HG03342 (cell line): Measurements from ENCODE around the gene PLEKHG2.
A peak's percentile ranks its signal among the peaks of the same experiment; 100 is the strongest.

Experiments
- ATAC-seq: cut with Tn5 transposase; IDR thresholded peaks from one replicate; pipeline ENCODE4 v1.9.1; 2021; ENCODE audit warnings: mild to moderate bottlenecking, moderate library complexity; ENCODE audit not compliant: unreplicated experiment

Gene PLEKHG2

DNA sequence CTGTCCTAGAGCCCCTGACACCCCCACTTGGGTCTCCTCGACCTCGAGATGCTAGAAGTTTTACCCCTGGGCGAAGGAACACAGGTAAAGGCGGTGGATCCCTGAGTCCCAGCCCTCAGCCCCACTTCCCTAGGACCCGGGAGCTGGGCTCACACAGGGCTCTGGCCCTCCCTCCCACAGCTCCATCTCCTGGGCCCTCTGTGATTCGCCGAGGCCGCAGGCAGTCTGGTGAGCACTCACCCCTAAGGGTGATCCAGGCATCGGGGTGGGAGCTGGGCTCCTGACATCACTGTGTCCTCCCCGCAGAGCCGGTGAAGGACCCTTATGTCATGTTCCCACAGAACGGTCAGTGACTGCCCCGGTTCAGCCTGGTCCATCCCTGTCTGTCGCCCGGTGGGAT is 8.3 kb downstream of the PLEKHG2 start:
- no peak for ATAC-seq

DNA sequence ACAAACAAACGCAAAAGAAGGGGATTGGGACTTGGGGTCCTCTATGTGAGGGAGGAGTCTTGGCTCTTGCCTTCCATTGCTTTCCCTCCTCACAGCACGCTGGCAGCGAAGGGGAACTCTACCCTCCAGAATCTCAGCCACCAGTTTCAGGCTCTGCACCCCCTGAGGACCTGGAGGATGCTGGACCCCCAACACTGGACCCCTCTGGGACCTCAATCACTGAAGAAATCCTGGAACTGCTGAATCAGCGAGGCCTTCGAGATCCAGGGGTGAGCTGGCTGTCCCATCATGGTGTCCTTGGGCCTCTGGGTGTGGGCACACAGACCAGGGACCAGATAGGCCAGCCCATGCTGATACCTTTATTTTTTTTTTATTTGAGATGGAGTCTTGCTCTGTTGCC is 9.6 kb downstream of the PLEKHG2 start:
- no peak for ATAC-seq

DNA sequence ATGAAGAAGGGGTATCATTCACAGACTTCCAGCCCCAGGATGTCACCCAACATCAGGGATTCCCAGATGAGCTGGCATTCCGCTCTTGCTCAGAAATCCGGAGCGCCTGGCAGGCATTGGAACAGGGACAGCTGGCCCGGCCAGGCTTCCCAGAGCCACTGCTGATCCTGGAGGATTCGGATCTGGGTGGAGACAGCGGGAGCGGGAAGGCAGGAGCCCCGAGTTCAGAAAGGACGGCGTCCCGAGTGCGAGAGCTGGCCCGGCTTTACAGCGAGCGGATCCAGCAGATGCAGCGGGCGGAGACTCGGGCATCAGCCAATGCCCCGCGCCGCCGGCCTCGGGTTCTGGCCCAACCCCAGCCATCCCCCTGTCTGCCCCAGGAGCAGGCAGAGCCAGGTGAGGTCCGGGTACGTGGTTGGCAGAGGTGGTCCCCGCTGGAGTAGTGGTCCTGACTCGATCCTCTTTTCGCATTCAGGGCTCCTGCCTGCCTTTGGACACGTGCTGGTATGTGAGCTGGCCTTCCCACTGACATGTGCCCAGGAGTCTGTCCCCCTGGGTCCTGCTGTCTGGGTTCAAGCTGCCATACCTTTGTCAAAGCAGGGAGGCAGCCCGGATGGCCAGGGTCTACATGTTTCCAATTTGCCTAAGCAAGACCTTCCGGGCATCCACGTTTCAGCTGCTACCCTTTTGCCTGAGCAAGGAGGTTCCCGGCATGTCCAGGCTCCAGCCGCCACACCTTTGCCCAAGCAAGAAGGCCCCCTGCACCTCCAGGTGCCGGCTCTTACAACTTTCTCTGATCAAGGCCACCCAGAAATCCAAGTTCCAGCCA is 11.0 kb downstream of the PLEKHG2 start:
- ATAC-seq: no peak

DNA sequence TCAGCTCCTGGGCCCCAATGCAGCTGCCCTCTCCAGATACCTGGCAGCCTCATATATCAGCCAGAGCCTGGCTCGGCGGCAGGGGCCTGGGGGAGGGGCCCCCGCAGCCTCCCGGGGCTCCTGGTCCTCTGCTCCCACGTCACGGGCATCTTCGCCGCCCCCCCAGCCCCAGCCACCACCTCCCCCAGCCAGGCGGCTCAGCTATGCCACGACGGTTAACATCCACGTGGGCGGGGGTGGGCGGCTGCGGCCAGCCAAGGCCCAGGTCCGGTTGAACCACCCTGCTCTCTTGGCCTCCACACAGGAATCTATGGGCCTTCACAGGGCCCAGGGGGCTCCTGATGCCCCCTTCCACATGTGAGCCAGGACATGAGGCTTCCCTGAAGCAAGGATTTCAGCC is 12.5 kb downstream of the PLEKHG2 start:
- no peak for ATAC-seq

DNA sequence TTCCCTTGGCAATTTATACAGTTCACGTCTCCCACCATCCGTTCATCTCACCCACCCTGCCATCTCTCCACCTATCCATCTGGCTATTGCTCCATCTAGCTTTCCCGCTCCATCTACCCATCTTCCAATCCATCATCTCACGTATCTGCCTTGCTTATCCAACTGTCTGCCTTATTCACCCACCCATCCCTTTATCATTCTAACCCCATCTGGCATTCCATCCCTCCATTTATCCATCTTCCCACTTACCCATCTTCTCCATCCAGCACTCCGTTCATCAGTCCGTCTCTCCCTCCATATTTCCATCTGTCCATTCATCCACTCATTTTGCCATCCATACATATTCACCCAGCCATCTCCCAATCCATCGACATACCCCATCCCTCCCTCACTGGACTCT is 13.3 kb downstream of the PLEKHG2 start:
- no peak for ATAC-seq

DNA sequence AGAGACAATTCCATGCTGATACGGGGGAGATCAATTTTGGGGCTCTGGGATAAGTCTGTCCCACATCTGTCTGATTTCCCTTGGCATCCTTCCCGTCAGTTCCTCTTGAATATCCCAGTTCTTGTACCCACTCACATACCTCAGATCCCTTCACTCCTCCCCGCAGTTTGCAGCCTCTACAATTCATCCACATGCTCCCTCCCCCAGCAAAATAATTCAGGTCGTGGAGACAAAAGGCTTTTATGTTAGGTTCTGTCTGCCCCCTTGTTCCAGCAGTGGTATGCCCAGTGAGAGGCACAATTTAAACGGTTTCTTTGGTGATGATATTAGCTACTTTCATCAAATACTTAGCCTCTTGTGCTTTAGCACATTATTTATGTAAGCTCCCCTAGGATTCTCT is 13.7 kb downstream of the PLEKHG2 start:
- no peak for ATAC-seq

DNA sequence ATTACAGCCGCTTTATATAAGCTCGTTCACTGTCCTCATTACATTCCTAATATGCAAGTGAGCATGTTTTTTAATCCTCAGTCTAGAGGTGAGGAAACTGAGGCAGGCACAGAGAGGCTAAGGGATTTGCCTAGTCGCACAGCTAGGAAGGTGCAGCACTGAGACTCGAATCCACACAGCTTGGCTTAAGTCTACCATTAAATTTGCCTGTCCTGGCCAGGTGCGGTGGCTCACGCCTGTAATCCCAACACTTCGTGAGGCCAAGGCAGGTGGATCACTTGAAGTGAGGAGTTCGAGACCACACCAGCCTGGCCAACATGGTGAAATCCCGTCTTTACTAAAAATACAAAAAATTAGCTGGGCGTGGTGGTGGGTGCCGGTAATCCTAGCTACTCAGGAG is 15.2 kb downstream of the PLEKHG2 start:
- no peak for ATAC-seq

DNA sequence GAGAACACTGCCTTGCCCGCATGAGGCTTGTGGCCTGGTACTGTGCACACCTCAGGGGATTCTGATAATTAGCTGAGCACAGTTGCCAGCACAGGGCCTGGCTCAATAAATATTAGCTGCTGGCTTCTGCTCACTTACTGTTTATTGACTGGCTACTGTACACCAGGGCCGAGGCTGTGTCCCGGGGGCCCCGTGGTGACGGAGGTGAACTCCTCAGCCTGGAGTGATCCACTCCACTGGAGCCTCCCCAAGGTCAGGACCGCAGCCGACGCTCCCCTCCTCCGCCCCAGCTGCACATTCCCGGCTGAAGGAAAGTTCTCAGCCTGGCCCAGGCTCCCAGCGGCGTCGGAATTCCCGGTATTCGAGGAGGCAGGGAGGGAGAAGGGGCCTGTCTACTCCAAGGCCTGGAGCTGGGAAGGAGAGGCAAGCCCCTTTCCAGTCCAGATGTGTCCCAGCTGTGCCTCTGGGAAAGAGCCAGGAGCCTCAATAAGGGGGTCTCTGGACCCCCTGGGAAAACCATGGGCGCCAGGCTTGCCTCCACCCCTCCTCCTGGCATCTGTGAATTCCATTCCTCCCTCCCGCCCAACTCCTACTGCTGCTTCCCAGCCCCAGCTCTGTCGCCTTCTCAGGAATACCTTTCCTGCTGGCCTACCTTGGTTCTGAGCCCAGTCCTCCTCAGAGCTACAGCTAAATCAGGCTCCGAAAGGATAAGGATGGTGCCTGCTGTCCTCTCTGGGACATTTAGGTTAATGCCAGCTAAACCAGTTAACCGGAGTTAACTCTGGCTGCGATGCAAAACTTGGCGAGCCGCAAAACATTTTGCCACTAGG is 16.0 kb downstream of the PLEKHG2 start:
- no peak for ATAC-seq

DNA sequence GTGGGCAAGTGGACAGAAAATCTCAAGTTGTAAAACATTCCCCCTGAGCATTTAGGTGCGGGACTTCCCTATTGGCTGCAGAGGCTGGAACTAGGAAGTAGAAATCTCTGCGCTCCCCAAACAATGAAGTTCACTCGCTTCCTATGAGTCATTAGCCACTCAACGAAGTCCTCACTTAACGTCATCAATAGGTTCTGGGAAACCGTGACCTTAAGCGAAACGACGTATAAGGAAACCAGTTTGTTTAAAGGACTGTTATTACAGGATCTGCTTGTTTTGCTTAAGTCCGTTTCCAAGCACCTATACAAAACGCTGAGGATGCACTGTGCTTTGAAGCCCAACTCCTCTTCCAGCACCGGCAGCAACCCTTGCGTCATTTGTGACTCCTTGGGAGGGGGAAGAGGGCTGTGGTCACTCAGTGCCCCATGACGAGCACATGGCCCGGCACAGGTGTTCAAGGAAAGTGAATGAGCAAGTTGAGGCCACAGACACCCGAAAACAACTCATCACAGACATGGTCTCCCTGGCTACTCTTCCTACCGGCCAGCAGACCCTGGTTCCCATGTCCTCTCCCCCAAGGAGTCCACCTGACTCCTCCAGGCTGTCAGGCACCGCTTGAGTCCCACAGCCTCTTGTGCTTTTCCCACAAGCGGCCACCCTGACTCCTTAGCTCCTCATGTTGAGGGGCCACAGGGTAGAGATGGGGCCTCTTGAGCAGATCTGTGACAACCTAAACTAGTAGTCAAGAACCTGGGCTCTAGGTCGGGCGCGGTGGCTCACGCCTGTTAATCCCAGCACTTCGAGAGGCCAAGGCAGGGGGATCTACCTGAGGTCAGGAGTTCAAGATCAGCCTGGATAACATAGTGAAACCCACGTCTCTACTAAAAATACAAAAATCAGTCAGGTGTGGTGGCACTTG is 18.5 kb downstream of the PLEKHG2 start:
- ATAC-seq: no peak

DNA sequence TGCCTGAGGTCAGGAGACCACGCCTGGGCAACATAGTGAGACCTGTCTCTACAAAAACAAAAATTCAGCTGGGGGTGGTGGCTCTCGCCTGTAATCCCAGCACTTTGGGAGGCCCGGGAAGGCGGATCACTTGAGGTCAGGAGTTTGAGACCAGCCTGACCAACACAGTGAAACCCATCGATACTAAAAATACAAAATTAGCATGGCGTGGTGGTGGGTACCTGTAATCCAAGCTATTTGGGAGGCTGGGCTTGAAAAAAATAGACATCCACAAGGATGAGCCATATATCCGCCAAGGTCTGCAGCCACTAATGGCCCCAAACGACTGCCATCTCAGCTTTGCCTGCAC is 20.2 kb downstream of the PLEKHG2 start:
- ATAC-seq: no peak

DNA sequence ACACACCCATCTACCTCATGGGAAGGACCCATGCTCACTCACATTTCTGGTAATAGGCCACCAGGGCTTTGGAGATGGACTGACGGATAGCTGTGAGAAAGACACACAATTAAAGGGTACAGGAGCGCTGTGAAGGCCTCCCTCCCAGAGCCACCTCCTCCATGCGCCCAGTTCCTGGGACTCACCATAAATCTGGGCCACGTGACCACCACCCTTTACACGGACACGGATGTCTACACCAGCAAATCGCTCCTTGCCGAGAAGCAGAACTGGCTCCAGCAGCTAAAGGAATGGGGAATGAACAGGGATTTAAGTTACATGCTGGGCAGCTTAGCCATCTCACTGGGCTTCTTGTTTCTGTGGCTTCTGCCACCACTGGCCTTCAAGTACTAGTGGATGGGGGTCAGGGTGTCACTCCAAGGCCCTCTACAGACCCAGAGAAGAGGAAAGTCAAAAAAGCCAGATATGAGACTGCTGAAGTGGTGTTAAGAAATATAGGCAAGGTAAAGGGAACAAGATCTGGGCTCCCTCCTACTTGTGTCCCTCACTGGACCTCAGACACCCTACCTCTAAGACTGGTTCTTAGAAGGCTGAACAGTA is 21.1 kb downstream of the PLEKHG2 start:
- ATAC-seq: no peak

DNA sequence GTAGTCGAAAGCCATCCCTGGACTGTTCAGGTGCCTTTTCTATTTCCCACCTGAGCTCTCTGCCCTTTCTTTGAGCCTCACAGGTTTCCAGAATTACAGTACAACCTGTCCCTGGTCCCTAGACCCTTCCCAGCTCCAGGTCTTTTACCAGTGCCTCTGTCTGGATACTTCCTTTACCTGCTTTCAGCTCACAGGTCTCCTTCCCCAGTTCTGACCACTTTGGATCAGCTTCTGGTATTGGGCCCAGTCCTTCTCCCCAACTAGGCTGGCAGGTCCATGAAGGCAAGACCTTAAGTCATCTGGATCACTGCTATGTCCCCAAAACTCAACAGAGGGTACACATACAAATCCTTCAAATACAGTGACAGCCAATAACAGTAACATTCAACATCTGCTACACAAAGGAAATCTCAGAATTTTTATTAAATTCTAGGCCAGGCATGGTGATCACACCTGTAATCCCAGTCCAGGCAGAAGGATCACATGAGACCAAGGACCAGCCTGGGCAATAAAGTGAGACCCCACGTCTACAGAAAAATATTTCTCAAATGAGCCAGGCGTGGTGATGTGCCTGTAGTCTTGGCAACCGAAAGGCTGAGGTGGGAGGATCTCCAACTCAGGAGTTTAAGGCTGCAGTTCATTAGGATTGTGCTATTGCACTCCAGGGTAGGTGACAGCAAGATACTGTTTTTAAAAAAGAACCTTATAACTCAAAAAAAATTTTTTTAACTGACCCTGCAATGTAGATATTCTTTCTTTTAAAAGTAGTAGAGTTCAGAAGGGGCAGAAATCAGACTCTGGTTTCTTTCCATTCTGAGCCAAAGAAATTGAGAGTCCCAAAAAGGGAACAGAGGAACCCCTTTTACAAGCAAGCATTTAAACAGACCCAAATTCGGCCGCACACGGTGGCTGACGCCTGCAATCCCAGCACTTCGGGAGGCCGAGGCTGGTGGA is 21.9 kb downstream of the PLEKHG2 start:
- ATAC-seq: no peak

DNA sequence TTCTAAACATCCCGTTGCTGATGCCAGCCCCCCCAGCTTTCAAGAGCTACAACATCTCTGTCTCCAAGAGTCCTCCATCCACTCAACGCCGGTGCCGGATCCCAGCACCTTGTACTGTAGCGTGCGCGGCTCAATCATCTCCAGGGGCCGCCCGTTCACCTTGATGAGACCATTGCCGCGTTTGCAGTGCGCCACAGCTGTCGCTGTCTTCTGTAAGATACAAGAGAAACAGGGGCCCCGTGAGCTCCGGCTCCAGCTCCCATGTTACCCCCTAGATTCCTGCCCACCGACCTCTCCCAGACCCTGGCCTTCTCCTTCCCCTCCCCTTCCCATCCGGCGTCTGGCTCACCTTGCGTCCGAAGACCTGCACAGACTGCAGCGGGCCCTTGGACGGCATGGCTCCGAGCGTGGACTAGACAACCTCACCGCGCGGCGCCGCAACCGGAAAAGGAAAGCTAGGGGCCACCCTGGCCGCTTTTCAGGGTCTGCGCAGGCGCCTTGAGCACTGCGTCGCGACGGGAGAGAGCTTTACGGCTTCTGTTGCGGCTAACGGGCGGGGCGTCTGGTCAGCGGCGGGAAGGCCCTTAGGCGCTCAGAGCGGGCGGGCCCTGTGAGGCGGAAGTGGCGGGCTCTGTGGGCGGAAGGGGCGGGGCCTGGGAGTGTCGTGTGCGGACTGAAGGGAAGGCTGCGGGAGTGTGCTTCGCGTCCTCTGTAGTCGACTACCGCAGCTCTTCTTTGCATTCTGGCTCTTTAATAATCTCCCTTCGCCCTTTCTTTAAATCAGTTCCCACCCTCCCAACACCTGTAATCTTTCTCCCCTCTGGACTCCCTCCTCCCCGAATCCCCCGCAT is 23.3 kb downstream of the PLEKHG2 start, which contains the start of gene RPS16:
RPS16 (minus strand) TSS at position 451 of the 851 bp plus-strand sequence; CDS start at position 397, 54 bp downstream.
- peak; percentile 69 for ATAC-seq

DNA sequence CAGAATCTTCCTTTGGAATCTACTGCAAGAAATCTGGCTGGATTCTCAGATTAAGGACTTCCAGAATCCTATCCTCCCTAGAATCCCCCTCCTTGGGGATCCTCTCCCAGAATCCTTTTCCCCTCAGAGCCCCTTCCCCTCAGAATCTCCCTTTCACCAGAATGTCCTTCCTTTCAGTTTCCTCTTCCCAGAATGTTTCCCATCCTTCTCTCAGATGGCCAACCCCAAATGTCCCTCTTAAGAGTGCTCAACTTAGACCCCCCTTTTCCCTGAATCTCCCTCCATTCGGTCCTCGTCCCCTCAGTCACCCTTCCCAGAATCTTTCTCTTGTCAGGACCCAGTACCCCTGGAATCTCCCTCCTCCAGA is 23.9 kb downstream of the PLEKHG2 start:
- no peak for ATAC-seq

DNA sequence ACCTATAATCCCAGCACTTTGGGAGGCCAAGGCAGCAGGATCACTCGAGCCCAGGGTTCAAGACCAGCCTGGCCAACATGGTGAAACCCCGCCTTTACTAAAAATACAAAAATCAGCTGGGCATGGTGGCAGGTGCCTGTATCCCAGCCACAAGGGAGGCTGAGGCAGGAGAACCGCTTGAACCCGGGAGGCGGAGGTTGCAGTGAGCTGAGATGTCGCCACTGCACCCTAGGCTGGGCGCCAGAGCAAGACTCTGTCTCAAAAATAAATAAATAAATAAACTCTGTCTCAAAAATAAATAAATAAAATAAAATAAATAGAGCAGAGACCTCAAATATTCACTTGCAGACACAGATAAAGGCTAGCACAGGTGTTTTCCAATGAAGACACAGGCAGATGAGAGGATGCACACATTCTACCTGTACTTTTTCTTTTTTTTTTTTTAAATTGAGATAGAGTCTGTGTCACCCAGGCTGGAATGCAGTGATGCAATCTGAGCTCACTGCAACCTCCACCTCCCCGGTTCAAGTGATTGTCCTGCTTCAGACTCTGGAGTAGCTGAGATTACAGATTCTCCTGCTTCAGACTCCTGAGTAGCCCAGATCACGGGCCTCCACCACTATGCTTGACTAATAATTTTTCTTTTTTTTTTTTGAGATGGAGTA is 25.9 kb downstream of the PLEKHG2 start:
- ATAC-seq: no peak

DNA sequence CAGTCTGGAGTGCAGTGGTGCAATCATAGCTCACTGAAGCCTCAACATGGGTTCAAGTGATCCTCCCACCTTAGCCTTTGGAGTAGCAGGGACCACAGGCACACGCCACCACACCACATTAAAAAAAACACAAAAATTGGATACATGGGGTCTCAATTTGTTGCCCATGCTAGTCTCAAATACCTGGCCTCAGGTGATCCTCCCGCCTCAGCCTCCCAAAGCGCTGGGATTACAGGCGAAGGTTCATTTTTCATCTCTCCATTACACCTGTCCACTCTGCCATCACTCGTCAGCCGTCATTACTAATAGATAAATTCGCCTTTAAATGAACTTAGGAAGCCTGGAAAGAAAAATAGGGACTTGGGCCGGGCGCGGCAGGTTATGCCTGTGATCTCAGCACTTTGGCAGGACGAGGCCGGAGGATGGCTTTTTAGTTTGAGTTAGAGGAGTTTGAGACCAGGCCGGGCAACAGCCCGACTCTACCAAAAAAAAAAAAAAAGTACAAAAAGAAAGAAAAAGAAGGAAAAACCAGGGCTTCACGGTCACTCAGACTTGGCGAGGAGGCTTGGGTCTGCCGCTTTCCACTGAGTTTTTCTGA is 32.2 kb downstream of the PLEKHG2 start:
- no peak for ATAC-seq

DNA sequence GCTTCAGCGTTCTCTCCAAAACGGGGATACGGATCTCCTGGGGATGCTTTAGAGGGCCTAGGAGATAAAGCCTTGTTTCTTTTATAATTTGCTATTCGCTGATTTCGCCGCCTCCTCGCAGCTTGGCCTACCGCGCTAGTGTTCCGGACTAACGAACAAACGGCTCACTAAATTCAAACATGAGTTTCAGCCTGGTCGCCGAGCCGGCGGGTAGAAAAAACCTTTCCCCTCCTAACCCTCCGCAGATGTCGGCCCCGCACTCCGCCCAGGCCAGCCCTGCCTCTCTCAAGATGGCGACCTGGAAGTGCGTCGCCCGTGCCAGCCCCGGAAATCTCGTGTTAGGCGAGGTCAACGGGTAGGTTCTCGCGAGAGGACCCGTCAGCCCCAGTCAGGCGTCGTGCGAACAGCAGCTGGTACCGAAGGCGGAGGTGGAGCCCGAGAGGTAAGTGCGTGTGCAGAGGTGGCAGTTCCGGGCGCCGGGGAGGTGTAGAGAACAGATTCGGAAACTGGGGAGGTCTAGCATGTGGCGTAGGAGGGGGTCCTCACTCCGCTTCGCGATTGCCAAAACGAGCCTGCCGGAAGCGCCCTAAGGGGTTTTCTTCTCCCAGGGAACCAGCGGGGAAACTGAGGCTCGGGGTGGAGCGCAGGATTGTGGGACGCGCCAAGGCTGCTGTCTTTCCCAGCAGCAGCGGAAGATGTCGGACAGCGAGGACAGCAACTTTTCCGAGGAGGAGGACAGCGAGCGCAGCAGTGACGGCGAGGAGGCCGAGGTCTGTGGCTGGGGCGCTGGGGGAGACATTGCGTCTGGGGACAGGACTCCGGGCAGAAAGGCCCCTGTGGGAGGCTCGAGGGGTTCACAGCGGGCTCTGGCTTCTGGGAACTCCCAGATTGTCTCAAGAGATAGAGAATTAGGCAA is 33.0 kb downstream of the PLEKHG2 start, which contains the start of gene SUPT5H:
SUPT5H (plus strand) TSS at position 387 of the 916 bp plus-strand sequence; CDS start at position 696, 309 bp downstream.
- ATAC-seq: peak; percentile 83
